K562 (cell line): ENCODE measurements around the gene ATP12A. TPM values are rescaled to one million over a fixed set of nuclear protein-coding genes. Genes with fewer than 3 reads are reported as not detected.

Source experiments
- ATAC-seq: fragments of 200-7000 bp; cut with Tn5 transposase; 3 replicates; pipeline ENCODE4 v1.9.1; 2020; ENCODE audit warnings: moderate library complexity
- BruUV-seq: library from RNA; stranded (reverse); fragments of 400-500 nt; replicated peaks from 2 replicates; lab custom pipeline; 2021; lab: Mats Ljungman, UMichigan
- CTCF ChIA-PET: fragments of 300-600 bp; formaldehyde crosslinking; extraction: SDS; loops from one replicate; lab custom pipeline; 2021; ENCODE audit warnings: low intra/inter-chr PET ratio; lab: Yijun Ruan, JAX
- POLR2A ChIA-PET: fragments of 300-600, 350-650 bp; sonication (Branson Sonifier 250); formaldehyde crosslinking; extraction: SDS; loops from one replicate; lab custom pipeline; 2021; ENCODE audit warnings: antibody characterized with exemption, inconsistent platforms; lab: Yijun Ruan, JAX
- DNase-seq, 4 experiments: peaks; one replicate each; pipeline versions ENCODE4 v3.0.0 to v3.0.0-alpha.2; 2011 to 2018; ENCODE audit warnings: low spot score in 3 of 4, mixed read lengths in 3 of 4; ENCODE audit errors: extremely low read depth in 1 of 4
- FAIRE-seq: peaks from 2 replicates; lab custom pipeline; 2011; peaks lifted over from hg19 to GRCh38; lab: Jason Lieb, UNC
- H2AFZ ChIP-seq: 2 replicates; pipeline ENCODE4 v1.6.0; 2011; ENCODE audit warnings: low read depth, low read length, control low read depth, inconsistent platforms
- H3K27ac ChIP-seq: fragments of 200-600 bp; 3 replicates; pipeline ENCODE4 v1.8.0; 2011; ENCODE audit warnings: low read depth, mild to moderate bottlenecking, control low read depth, inconsistent platforms, low read length, moderate library complexity, mixed read lengths; ENCODE audit errors: extremely low read depth
- H3K27me3 ChIP-seq, 2 experiments: fragments of 300-600 bp in 1 of 2; 2 replicates in 1 of 2; 3 replicates in 1 of 2; pipeline versions ENCODE4 v1.6.0 to v1.8.0; 2011; ENCODE audit warnings: inconsistent platforms in 2 of 2, low read length in 2 of 2, mild to moderate bottlenecking in 1 of 2, mixed read lengths in 1 of 2, moderate library complexity in 1 of 2; ENCODE audit not compliant: control insufficient read depth in 2 of 2, insufficient read depth in 2 of 2
- H3K36me3 ChIP-seq: fragments of 300-600 bp; 3 replicates; pipeline ENCODE4 v1.8.0; 2011; ENCODE audit warnings: mild to moderate bottlenecking, low read length, inconsistent platforms; ENCODE audit not compliant: control insufficient read depth, insufficient read depth
- H3K4me1 ChIP-seq, 2 experiments: fragments of 200-600 bp in 1 of 2; replicated peaks in 1 of 2; 2 replicates in 1 of 2; 3 replicates in 1 of 2; pipeline versions ENCODE4 v1.5.1 to v1.8.0; 2011; ENCODE audit warnings: inconsistent platforms in 2 of 2, low read length in 2 of 2, mild to moderate bottlenecking in 1 of 2, mixed read lengths in 1 of 2, moderate library complexity in 1 of 2; ENCODE audit not compliant: control insufficient read depth in 2 of 2, insufficient read depth in 2 of 2
- H3K4me2 ChIP-seq: 2 replicates; pipeline ENCODE4 v1.6.1; 2011; ENCODE audit warnings: low read length, control low read depth, inconsistent platforms, mixed read lengths; ENCODE audit not compliant: insufficient read depth
- H3K4me3 ChIP-seq: fragments of 200-600 bp; sonication (generic), shearing (Covaris generic); 2 replicates; pipeline ENCODE4 v1.5.1; 2016; ENCODE audit warnings: control low read depth, inconsistent platforms
- H3K79me2 ChIP-seq: fragments of 200-600 bp; 3 replicates; pipeline ENCODE4 v1.8.0; 2011; ENCODE audit warnings: low read length, inconsistent platforms; ENCODE audit not compliant: control insufficient read depth, insufficient read depth
- H3K9ac ChIP-seq, 2 experiments: 2 replicates each; pipeline versions ENCODE4 v1.6.0 to v1.6.1; 2011; ENCODE audit warnings: low read depth in 2 of 2, low read length in 2 of 2, control low read depth in 1 of 2, inconsistent platforms in 1 of 2, mild to moderate bottlenecking in 1 of 2, mixed read lengths in 1 of 2; ENCODE audit not compliant: insufficient read depth in 1 of 2
- H3K9me1 ChIP-seq: one replicate; pipeline ENCODE4 v1.6.0; 2011; ENCODE audit warnings: inconsistent platforms, mild to moderate bottlenecking, low read length, moderate library complexity; ENCODE audit not compliant: control insufficient read depth, insufficient read depth
- H3K9me3 ChIP-seq: replicated peaks from 2 replicates; pipeline ENCODE4 v1.5.1; 2011; ENCODE audit warnings: low read depth, low read length, inconsistent platforms; ENCODE audit not compliant: control insufficient read depth, insufficient read depth
- H4K20me1 ChIP-seq: replicated peaks from 2 replicates; pipeline ENCODE4 v1.6.1; 2011; ENCODE audit warnings: low read length, inconsistent platforms, mixed read lengths; ENCODE audit not compliant: control insufficient read depth, insufficient read depth
- CREM ChIP-seq: IDR thresholded peaks from 2 replicates; pipeline ENCODE4 v1.6.1; 2014; ENCODE audit warnings: antibody characterized with exemption, low read depth
- CTCF ChIP-seq, 3 experiments: IDR thresholded peaks in 2 of 3; conservative IDR thresholded peaks in 1 of 3; 2 replicates each; pipeline ENCODE4 v1.5.1; 2011 to 2012; ENCODE audit warnings: low read length in 3 of 3, mild to moderate bottlenecking in 3 of 3, control low read depth in 2 of 3, improper control_type of control experiment in 1 of 3, inconsistent platforms in 1 of 3, low read depth in 1 of 3, mixed read lengths in 1 of 3, moderate library complexity in 1 of 3; ENCODE audit not compliant: insufficient read depth in 2 of 3
- E2F1 ChIP-seq: sonication (generic); formaldehyde crosslinking; IDR thresholded peaks from 2 replicates; pipeline ENCODE4 v1.8.1; 2023; ENCODE audit warnings: mild to moderate bottlenecking, missing genetic modification reagents, moderate library complexity
- ELF2 ChIP-seq: fragments of 250-450 bp; sonication (Bioruptor Pico); IDR thresholded peaks from 2 replicates; pipeline ENCODE4 v1.5.0; 2021; ENCODE audit warnings: mild to moderate bottlenecking
- GABPA ChIP-seq: fragments of 200-800 bp; sonication (Bioruptor generic); conservative IDR thresholded peaks from 2 replicates; pipeline ENCODE4 v1.6.1; 2016; ENCODE audit warnings: low read depth, missing genetic modification characterization, missing compliant biosample characterization
- HES1 ChIP-seq: fragments of 450-650 bp; IDR thresholded peaks from 2 replicates; pipeline ENCODE4 v1.6.1; 2016; ENCODE audit warnings: low read depth, mild to moderate bottlenecking, moderate library complexity
- HNRNPUL1 ChIP-seq: fragments of 200-400 bp; formaldehyde crosslinking; IDR thresholded peaks from 2 replicates; pipeline ENCODE4 v1.6.1; 2017; ENCODE audit warnings: low read length
- MAFG ChIP-seq: fragments of 450-650 bp; conservative IDR thresholded peaks from 2 replicates; pipeline ENCODE4 v1.6.1; 2016; ENCODE audit warnings: missing genetic modification characterization, missing compliant biosample characterization
- MYC ChIP-seq, 2 experiments: fragments of 250-450 bp in 1 of 2; sonication (Bioruptor Pico) in 1 of 2; IDR thresholded peaks; 2 replicates each; pipeline versions ENCODE4 v1.5.1 to v1.6.1; 2012 to 2021; ENCODE audit warnings: low read depth in 2 of 2, borderline replicate concordance in 1 of 2, improper control_type of control experiment in 1 of 2, low read length in 1 of 2, mild to moderate bottlenecking in 1 of 2, moderate library complexity in 1 of 2
- RAD21 ChIP-seq, 2 experiments: fragments of 250-450 bp in 1 of 2; fragments of 450-650 bp in 1 of 2; sonication (Bioruptor Pico) in 1 of 2; formaldehyde crosslinking in 1 of 2; IDR thresholded peaks in 1 of 2; conservative IDR thresholded peaks in 1 of 2; 2 replicates each; pipeline versions ENCODE4 v1.4.0 to v1.8.0; 2020 to 2022; ENCODE audit warnings: mild to moderate bottlenecking in 2 of 2, moderate library complexity in 1 of 2
- RBM14 ChIP-seq: fragments of 200-400 bp; formaldehyde crosslinking; IDR thresholded peaks from 2 replicates; pipeline ENCODE4 v1.6.1; 2018; ENCODE audit warnings: low read depth, mild to moderate bottlenecking, low read length, moderate library complexity, borderline replicate concordance; ENCODE audit not compliant: insufficient read depth
- SMC3 ChIP-seq: conservative IDR thresholded peaks from 2 replicates; pipeline ENCODE4 v1.6.1; 2011; ENCODE audit warnings: low read depth, low read length, improper control_type of control experiment; ENCODE audit not compliant: insufficient read depth
- SREBF2 ChIP-seq: sonication (generic); formaldehyde crosslinking; IDR thresholded peaks from 2 replicates; pipeline ENCODE4 v1.4.0; 2020; ENCODE audit warnings: mild to moderate bottlenecking, missing genetic modification reagents
- ZNF316 ChIP-seq: fragments of 450-650 bp; IDR thresholded peaks from 2 replicates; pipeline ENCODE4 v1.6.1; 2016
- ZNF384 ChIP-seq: IDR thresholded peaks from 2 replicates; pipeline ENCODE4 v1.6.1; 2012; ENCODE audit warnings: low read depth, low read length, improper control_type of control experiment
- ZNF668 ChIP-seq: fragments of 250-450 bp; sonication (Bioruptor Pico); IDR thresholded peaks from 2 replicates; pipeline ENCODE4 v1.8.0; 2022; ENCODE audit warnings: mild to moderate bottlenecking, inconsistent platforms
- ZZZ3 ChIP-seq: fragments of 450-650 bp; IDR thresholded peaks from 2 replicates; pipeline ENCODE4 v1.6.1; 2016; ENCODE audit warnings: antibody characterized with exemption, mild to moderate bottlenecking, moderate library complexity
- WGBS: fragments of 100-300 bp; shearing (Covaris generic); methylation state at CpG from one replicate; pipeline ENCODE4 v1.1.6; 2016; ENCODE audit warnings: low coverage, mixed read lengths; ENCODE audit not compliant: insufficient coverage; ENCODE audit errors: missing lambda C conversion rate; 5-methylcytosine and 5-hydroxymethylcytosine counted together
- in situ Hi-C: fragments of 300-500 bp; cut with MboI; formaldehyde crosslinking; loops from 4 replicates; pipeline ENCODE4 v1.15.0; 2018; ENCODE audit warnings: inconsistent platforms, mixed read lengths
- intact Hi-C: fragments of 100-400 bp; cut with micrococcal nuclease; formaldehyde crosslinking; loops from 2 replicates; pipeline ENCODE4 v1.14.2; 2022
- polyA plus RNA-seq, 8 experiments: library from polyadenylated mRNA; depleted of rRNA in 4 of 8; stranded (reverse) in 5 of 8; unstranded in 3 of 8; fragments of >200 nt; fragmentation: Nextera tagmentation in 2 of 8; fragmentation: Illumina TruSeq in 1 of 8; extraction: Ambion mirVana in 2 of 8; extraction: Trizol in 1 of 8; gene quantifications; 2 replicates each; pipeline versions ENCODE4 v1.2.1 to v1.2.3, GENCODE V29; 2011 to 2014; ENCODE audit warnings: inconsistent platforms in 1 of 8, missing spikeins in 1 of 8
- total RNA-seq, 7 experiments: library from RNA; depleted of rRNA in 6 of 7; stranded (reverse); fragments of >200 nt in 6 of 7; fragmentation: Illumina TruSeq in 2 of 7; extraction: Trizol in 2 of 7; gene quantifications; 2 replicates each; pipeline versions ENCODE4 v1.2.1 to v1.2.3, GENCODE V29; 2011 to 2021; ENCODE audit warnings: low replicate concordance in 1 of 7

The ATP12A gene
- total and polyA plus RNA-seq, 9 of the 15 experiments (the other 6 are each of a cell fraction or from before 2014, with no cell fraction given): not detected

- H3K4me2 ChIP-seq: no peak overlapping the region
- 12% methylated on average over 12 of the region's 24 CpGs for WGBS
- TF ChIP-seq E2F1 (CRISPR knock-in tag) (no peak), ELF2 (no peak), MAFG (tag) (0 out of 2 replicates have a peak, but pooled peaks have one; percentile 11), RAD21 (CRISPR knock-in tag; conservative IDR thresholded peaks at IDR 0.05 in 1 of 2, IDR thresholded peaks at IDR 0.05 in 1 of 2) (peak in 1 of 2 experiments; percentile 51; a peak in 3 of 4 replicates), GABPA (tag) (no peak), SREBF2 (no peak), HNRNPUL1 (no peak), SMC3 (peak; percentile 74), ZNF384 (peak; percentile 98), RBM14 (no peak), CTCF (IDR thresholded peaks at IDR 0.05 in 2 of 3, conservative IDR thresholded peaks at IDR 0.05 in 1 of 3; ENCODE audit: insufficient read depth in 2 of 3, low read depth in 1 of 3, low read length in 3 of 3) (peak; percentile 71 to 99 (median 96)), ZZZ3 (no peak), MYC (IDR thresholded peaks at IDR 0.05; ENCODE audit: low read depth, low read length) (peak; percentile 48), MYC (CRISPR knock-in tag; IDR thresholded peaks at IDR 0.05; ENCODE audit: borderline replicate concordance, low read depth) (no peak), ZNF316 (peak; percentile 64; the same call in 1 of the 2 replicates), HES1 (no peak), CREM (0 out of 2 replicates have a peak, but pooled peaks have one; percentile 12), ZNF668 (no peak)
Measured at GRCh38 chr13:24727731-24728601, 47.8 kb downstream of the ATP12A start.

More at GRCh38 chr13:24727731-24728601, 47.8 kb downstream of the ATP12A start:
- Histone ChIP-seq H3K4me1 (no peaks in the 10 kb centered on the region), H3K27me3 (peaks cover 0 to 6% of the 10 kb centered on the region in 2 experiments; a peak in 2 of 5 replicates), H3K36me3 (no peaks in the 10 kb centered on the region), H3K79me2 (no peaks in the 10 kb centered on the region), H3K9me3 (no peaks in the 10 kb centered on the region), H4K20me1 (no peaks in the 10 kb centered on the region), H3K9me1 (no peaks in the 10 kb centered on the region), H2AFZ (no peak overlapping the region), H3K27ac (no peak overlapping the region), H3K9ac (no peak overlapping the region), H3K4me3 (no peak overlapping the region)
- FAIRE-seq (peak; percentile 83), DNase-seq (peak; percentile 49 to 75 (median 61)), ATAC-seq (peak; percentile 99)
- in situ Hi-C loops (loop anchor here (25.0 kb wide), 1 partner anchor 259 kb away; no protein-coding TSS in a partner anchor), intact Hi-C loops (loop anchor here (1.0 kb wide), 1 partner anchor 34 kb away; no protein-coding TSS in a partner anchor)
- BruUV-seq: no TSS peak
- ChIA-PET POLR2A (no interaction called here), CTCF (interaction anchor here (0.6 to 1.0 kb wide), 6 partner anchors 38 to 452 kb away, joined by 3 to 6 read pairs (median 4); no protein-coding TSS in a partner anchor)
